GM19035 (cell line): ENCODE measurements around the gene ADGRV1.
A peak's percentile ranks its signal among the peaks of the same experiment; 100 is the strongest.

Source experiments
- ATAC-seq: cut with Tn5 transposase; IDR thresholded peaks from one replicate; pipeline ENCODE4 v1.9.1; 2021; ENCODE audit not compliant: unreplicated experiment

ADGRV1 gene

GRCh38 chr5:91176288-91177016 lies 617.9 kb downstream of the ADGRV1 start:
- no peak for ATAC-seq

DNA sequence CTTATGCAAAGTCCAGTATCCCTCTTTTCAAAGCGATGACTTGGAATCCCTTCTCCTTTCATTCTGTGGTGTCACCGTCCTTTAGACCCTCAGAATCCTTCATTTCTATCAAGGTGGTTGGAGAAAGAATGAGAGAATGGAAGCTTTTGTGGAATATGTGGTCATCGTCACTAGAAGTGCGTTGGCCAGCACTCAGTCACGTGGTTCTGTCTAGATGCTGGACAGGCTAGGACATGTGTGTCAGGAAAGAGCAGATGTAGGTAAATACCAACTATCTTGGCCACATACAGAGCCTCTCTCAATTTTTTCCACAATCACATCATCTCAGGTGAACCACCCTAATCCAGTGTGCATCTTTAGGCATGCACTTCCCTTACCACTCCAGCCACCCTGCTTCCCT lies 618.5 kb downstream of the ADGRV1 start:
- ATAC-seq, result no peak

DNA sequence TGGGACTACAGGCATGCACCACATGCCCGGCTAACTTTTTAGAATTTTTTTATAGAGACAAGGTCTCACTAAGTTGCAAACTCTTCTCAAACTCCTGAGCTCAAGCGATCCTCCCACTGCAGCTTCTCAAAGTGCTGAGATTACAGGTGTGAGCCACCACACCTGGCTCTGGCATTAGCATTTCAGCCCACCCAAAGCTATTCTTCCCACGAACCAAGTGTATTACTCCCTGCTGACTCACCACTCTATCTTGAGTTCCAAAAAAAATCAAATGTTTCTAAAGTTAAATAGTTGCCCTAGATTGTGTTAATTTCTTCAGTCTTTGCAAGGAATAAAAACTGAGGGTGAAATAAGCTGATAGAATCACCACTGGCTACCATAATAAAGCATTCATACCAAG lies 619.0 kb downstream of the ADGRV1 start:
- no peak for ATAC-seq

GRCh38 chr5:91178461-91178860 lies 619.9 kb downstream of the ADGRV1 start:
- no peak for ATAC-seq

DNA sequence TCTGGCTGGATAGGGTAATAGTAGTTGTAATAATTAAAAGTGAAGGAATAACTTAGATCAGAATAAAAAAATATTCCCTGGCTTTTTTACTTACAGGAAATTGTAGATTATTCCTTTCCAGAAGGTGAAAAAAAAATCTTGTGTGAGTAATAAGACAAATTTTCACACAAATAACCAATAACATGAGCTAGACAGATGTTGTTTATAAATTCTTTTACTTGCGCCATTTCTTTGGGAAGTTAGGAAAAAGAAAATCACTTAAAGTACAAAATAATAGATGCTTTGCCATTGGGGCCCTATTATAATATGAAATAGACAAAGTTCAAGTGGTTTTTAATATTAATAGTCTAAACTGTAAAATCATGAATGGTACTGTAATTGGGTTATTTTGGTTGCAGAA lies 620.4 kb downstream of the ADGRV1 start:
- ATAC-seq, result no peak

- no peak for ATAC-seq
These were observed 621.9 kb downstream of the ADGRV1 start for GRCh38 chr5:91180506-91180905.

- peak; percentile 65 for ATAC-seq
These were observed 624.2 kb downstream of the ADGRV1 start for GRCh38 chr5:91182763-91183162.

DNA sequence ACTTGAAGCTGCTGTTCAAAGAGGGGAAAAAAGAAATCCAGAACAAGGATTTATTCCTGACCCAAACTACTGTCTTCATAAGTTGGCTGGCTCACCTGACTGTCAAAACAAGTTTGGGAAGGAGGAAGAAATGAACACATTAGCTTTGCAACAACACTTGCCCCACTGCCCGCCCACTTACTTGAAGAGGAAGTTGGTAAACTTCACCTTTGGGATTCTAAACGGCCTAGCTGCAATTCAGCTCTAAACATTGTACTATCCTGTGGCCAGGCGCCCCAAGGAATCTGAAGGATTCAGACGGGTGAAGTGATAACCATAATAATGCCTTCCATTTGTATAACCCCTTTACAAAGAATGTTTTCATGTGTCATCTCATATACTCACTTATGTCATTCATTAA lies 625.1 kb downstream of the ADGRV1 start:
- ATAC-seq, result no peak

DNA sequence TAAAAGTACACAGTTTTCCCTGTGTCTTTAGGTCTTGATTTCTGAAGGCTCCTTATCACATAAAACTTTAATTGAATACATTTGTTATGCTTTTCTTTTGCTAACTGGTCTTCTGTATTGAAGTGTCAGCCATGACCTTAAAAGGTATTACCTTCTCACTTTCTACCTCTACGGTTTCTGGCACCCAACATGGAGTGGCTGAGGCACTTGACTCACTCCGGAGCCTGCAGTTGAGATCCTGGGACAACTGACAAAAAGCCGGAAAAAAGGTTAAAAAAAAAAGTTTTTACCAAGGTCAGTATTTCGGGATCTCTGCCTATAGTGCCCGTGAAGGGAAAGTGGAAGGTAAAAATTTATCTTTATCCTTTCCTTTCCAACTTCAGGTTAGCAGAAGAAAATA lies 627.5 kb downstream of the ADGRV1 start:
- ATAC-seq, result no peak

- no peak for ATAC-seq
These were observed 628.4 kb downstream of the ADGRV1 start for GRCh38 chr5:91187032-91187431.

- no peak for ATAC-seq
These were observed 630.2 kb downstream of the ADGRV1 start for GRCh38 chr5:91188755-91189154.

DNA sequence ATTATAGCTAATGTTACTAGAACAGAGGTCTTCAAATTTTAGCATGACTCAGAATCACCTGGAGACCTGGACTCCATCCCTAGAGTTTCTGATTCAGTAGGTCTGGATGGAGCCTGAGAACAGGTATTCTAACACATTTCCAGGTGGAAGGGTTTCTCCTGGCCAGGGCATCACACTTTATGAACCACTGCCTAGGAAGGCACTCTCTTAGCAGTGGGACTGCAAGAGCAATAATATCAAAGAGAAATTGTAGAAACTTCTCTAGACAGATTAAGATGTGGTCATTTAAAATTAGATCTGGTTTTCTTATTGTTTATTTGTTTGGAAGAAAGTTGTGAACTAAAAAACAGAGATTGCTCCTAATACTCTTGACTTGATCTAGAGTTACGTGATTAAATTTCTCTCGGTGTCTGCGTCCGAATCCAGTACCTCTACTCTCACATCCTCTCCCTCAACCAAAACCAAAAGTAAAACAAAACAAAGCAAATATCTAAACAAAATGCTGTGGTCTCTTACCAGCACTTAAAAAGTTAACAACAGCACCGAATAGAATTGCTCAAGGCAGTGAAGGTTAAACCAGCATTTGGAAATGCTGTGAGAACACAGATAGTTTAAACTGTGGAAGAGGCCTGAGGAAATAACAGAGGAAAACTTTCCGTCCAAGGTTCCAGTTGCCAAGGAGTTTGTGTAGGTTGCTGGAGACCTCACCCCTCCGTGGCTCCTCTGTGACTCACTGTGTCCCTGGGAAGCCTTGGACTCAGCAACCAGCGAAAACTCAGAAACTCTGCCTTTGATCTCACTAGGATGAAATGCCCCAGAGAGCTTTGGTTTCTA lies 631.1 kb downstream of the ADGRV1 start:
- peak; percentile 63 for ATAC-seq

GRCh38 chr5:91190314-91190690 lies 631.7 kb downstream of the ADGRV1 start:
- ATAC-seq, result peak; percentile 2

- ATAC-seq, result no peak
These were observed 636.3 kb downstream of the ADGRV1 start for GRCh38 chr5:91194824-91195381.

DNA sequence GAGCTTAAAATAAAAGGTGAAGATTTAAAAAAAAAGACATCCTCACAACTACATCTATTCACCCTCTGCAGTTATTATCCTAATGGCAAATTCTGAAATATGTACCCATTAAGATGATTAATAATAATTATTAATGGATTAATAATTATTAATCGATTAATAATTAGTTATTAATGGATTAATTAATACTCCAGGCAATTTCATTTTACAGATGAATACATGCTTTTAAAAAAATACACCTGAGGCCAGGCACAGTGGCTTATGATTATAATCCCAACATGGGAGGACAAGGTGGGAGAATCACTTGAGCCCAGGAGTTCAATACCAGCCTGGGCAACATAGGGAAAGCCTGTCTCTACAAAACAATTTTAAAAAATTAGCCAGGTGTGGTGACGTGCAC lies 642.1 kb downstream of the ADGRV1 start:
- no peak for ATAC-seq

DNA sequence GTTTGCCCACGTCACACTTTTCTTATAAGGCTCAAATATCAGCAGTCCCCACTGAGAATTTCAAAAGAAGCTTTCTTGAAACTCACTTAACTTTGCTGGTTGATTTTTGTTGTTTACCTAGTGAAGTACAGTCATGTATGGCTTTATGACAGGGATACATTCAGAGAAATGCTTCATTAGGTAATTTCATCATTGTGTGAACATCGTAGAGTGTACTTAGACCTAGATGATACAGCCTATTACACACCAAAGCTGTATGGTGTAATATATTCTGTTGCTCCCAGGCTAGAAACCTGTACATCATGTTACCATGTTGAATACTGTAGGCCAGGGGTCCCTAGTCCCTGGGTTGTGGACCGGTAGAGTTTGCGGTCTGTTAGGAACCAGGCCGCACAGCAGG lies 647.5 kb downstream of the ADGRV1 start:
- ATAC-seq, result no peak

GRCh38 chr5:91206734-91207133 lies 648.1 kb downstream of the ADGRV1 start:
- no peak for ATAC-seq

DNA sequence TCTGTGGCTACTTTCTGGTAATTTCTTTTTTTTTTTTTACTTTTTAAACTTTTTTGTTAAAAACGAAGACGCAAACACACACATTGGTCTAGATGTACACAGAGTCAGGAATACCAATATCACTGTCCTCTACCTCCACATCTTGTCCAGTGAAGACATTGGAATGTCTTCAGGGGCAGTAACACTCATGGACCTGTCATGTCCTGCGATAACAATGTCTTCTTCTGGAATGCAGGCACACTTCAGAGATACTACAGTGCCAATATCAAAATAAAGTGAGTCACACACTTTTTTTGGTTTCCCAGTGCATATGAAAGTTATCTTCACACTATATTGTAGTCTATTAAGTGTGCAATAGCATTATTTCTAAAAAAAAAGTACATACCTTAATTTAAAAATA lies 648.7 kb downstream of the ADGRV1 start:
- ATAC-seq, result no peak

- no peak for ATAC-seq
These were observed 653.6 kb downstream of the ADGRV1 start for GRCh38 chr5:91211997-91212713.

DNA sequence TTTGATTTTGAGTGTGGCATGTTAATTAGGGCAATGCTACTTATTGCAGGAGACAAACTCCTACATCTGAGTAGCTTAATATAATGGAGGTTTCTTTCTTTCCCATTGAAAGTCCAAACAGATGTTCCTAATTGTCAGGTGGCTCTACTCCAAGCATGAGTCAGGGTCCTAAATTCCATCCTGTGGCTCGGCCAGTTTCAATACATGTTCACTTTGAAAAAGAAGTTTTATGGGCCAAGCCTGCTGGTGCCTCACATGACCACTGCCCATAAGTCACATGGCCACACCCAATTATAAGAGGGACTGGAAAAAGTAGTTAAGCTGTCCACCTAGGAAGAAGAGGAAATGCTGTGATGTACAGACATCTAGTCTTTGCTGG lies 654.1 kb downstream of the ADGRV1 start:
- ATAC-seq, result no peak
